DMS79 treated with DMSO at 0.1 percent for 48 hours (cell line): ENCODE measurements around the gene HOXD9.

Source experiments
- DNase-seq: peaks from one replicate; lab custom pipeline; 2025; lab: John Stamatoyannopoulos, UW

Gene HOXD9

GRCh38 chr2:176165370-176166050 is 43.0 kb downstream of the HOXD9 start:
- no peak for DNase-seq

GRCh38 chr2:176166272-176166671 is 43.8 kb downstream of the HOXD9 start:
- DNase-seq: no peak

- no peak for DNase-seq
Observed at GRCh38 chr2:176167398-176167797, 44.9 kb downstream of the HOXD9 start.

DNA sequence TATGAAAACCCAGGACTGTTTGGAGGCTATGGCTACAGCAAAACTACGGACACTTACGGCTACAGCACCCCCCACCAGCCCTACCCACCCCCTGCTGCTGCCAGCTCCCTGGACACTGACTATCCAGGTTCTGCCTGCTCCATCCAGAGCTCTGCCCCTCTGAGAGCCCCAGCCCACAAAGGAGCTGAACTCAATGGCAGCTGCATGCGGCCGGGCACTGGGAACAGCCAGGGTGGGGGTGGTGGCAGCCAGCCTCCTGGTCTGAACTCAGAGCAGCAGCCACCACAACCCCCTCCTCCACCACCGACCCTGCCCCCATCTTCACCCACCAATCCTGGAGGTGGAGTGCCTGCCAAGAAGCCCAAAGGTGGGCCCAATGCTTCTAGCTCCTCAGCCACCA is 46.7 kb downstream of the HOXD9 start:
- no peak for DNase-seq

DNA sequence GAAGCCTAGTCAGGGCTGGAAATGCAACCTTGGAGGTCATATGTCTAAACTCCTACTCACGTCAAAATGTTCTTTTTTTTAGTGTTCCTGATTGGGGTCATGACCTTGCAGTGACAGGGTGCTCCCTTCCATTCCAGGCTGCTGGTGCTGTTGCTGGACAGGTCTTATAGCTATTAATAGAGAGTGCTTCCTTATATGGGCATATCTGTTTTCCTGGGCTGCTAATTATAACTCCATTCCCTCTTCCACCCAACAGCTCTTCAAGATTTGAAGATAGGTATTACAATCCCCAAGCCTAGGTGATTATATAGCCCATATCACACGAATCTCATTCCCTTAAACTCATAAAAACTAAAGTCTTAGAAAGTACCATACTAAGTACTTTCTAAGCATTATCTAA is 47.2 kb downstream of the HOXD9 start:
- DNase-seq: no peak

- DNase-seq: no peak
Observed at GRCh38 chr2:176170602-176171305, 48.2 kb downstream of the HOXD9 start.

GRCh38 chr2:176171351-176172006 is 49.0 kb downstream of the HOXD9 start:
- no peak for DNase-seq

DNA sequence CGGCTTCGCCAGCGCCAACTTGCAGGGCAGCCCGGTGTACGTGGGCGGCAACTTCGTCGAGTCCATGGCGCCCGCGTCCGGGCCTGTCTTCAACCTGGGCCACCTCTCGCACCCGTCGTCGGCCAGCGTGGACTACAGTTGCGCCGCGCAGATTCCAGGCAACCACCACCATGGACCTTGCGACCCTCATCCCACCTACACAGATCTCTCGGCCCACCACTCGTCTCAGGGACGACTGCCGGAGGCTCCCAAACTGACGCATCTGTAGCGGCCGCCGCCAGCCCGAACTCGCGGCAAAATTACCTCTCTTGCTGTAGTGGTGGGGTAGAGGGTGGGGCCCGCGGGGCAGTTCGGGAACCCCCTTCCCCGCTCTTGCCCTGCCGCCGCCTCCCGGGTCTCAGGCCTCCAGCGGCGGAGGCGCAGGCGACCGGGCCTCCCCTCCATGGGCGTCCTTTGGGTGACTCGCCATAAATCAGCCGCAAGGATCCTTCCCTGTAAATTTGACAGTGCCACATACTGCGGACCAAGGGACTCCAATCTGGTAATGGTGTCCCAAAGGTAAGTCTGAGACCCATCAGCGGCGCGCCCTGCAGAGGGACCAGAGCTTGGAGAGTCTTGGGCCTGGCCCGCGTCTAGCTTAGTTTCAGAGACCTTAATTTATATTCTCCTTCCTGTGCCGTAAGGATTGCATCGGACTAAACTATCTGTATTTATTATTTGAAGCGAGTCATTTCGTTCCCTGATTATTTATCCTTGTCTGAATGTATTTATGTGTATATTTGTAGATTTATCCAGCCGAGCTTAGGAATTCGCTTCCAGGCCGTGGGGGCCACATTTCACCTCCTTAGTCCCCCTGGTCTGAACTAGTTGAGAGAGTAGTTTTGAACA is 49.7 kb downstream of the HOXD9 start:
- no peak for DNase-seq

DNA sequence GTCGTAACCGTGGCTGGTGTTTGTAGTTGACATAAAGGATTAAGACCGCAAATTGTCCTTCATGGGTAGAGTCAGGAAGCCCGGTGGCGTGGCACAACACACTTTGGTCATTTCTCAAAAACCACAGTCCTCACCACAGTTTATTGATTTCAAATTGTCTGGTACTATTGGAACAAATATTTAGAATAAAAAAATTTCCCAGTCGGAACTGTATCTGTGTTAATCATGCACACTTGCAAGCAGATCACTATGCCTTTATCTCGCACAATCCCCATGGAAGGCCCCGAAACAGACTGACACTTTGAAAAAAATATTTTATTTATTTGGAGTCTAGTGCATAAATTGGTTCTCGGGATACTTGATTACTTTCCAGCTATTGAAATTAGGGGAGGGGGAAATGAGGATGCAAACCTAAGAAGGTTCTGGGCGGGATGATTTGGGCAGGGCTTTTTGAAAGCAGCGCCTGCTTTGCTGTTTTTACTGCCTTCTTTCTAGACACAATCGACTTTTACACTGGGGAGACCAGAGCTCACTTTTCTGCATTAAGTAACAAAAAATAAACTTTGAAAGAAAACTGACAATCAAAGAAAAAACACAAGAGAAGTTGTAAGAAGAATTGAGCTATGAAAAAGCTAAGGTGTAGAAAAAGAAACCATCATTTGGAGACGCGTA is 50.5 kb downstream of the HOXD9 start:
- no peak for DNase-seq

DNA sequence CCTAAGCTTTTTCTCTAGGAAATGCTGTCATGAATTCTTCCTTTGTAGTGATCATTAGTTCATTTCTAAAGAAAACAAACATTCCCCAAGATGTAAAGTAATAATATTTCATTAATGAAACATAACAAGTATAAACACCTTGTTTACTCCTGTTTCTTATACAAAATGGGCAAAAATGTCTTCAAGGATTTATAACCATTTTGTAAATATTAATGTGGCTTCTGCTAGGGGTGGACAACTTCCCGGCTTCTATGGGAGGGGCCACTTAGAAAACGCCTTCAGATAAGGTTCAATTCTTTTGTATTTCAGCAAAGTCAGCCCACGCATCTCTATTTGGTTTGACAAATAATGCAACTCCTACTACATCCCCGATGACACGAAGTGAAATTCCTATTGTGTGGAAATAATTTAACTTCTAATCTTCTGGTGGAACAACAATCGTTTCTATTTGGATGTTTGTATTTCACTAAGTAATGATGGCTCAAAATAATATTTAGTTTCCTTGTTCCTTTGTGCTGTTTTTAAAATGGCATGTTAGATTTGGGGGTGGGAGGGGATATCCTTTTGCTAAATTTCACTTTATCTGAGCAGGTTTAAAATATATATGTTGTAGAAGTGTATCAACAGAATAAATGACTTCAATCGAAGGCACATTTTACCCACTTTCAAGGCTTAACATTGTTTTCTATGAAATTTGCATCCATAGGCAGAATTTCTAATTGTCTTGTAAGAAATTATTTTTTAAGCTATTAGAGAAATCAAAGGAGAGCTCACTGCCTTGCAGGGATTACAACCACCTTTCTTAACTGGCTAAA is 51.3 kb downstream of the HOXD9 start:
- no peak for DNase-seq

- DNase-seq: no peak
Observed at GRCh38 chr2:176174382-176174823, 51.9 kb downstream of the HOXD9 start.
